Sigmoid colon (tissue), 4 donors: ENCODE measurements around the gene MID1.

Experiments used
- EP300 ChIP-seq, 4 donors: sonication (generic); formaldehyde crosslinking; IDR thresholded peaks; one replicate each; pipeline ENCODE4 v1.6.1; 2017; ENCODE audit warnings: antibody characterized with exemption in 4 of 4
- POLR2A ChIP-seq, 2 donors: fragments of 450-650 bp; IDR thresholded peaks; one replicate each; pipeline ENCODE4 v1.6.1; 2016; ENCODE audit warnings: antibody characterized with exemption in 2 of 2, mild to moderate bottlenecking in 2 of 2, moderate library complexity in 2 of 2
- POLR2AphosphoS5 ChIP-seq, 4 donors: sonication (generic); formaldehyde crosslinking; IDR thresholded peaks; one replicate each; pipeline ENCODE4 v1.6.1; 2017; ENCODE audit warnings: antibody characterized with exemption in 4 of 4
- TF ChIP-seq, protein P1 (sequence below), 4 experiments: fragments of 450-650 bp in 3 of 4; fragments of 200-600 bp in 1 of 4; IDR thresholded peaks; one replicate each; pipeline ENCODE4 v1.5.1; 2016 to 2019; ENCODE audit warnings: antibody characterized with exemption in 4 of 4, mild to moderate bottlenecking in 3 of 4, moderate library complexity in 2 of 4

GRCh38 chrX:10441464-10441863 lies 178.9 kb downstream of the MID1 start:
- TF ChIP-seq POLR2A (IDR thresholded peaks at IDR 0.05): no peak
- TF ChIP-seq EP300 (IDR thresholded peaks at IDR 0.05): no peak
- TF ChIP-seq, protein P1, sequence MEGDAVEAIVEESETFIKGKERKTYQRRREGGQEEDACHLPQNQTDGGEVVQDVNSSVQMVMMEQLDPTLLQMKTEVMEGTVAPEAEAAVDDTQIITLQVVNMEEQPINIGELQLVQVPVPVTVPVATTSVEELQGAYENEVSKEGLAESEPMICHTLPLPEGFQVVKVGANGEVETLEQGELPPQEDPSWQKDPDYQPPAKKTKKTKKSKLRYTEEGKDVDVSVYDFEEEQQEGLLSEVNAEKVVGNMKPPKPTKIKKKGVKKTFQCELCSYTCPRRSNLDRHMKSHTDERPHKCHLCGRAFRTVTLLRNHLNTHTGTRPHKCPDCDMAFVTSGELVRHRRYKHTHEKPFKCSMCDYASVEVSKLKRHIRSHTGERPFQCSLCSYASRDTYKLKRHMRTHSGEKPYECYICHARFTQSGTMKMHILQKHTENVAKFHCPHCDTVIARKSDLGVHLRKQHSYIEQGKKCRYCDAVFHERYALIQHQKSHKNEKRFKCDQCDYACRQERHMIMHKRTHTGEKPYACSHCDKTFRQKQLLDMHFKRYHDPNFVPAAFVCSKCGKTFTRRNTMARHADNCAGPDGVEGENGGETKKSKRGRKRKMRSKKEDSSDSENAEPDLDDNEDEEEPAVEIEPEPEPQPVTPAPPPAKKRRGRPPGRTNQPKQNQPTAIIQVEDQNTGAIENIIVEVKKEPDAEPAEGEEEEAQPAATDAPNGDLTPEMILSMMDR (IDR thresholded peaks at IDR 0.05): no peak
- no peak for TF ChIP-seq POLR2AphosphoS5 (IDR thresholded peaks at IDR 0.05)
